HepG2 (cell line): Measurements from ENCODE around the gene KCTD6. TPM values are rescaled to one million over a fixed set of nuclear protein-coding genes. Genes with fewer than 3 reads are reported as not detected.

Source experiments
- CHCHD3 ChIP-seq: sonication (generic); formaldehyde crosslinking; IDR thresholded peaks from 2 replicates; pipeline ENCODE4 v1.8.0; 2022; ENCODE audit warnings: mild to moderate bottlenecking, missing genetic modification reagents, moderate library complexity
- FLYWCH1 ChIP-seq: sonication (generic); formaldehyde crosslinking; IDR thresholded peaks from 2 replicates; pipeline ENCODE4 v1.8.1; 2023; ENCODE audit warnings: mild to moderate bottlenecking, missing genetic modification reagents
- IKZF1 ChIP-seq: fragments of 450-650 bp; IDR thresholded peaks from 2 replicates; pipeline ENCODE4 v1.7.1; 2016
- IRX3 ChIP-seq: sonication (generic); formaldehyde crosslinking; IDR thresholded peaks from 2 replicates; pipeline ENCODE4 v1.8.1; 2023; ENCODE audit warnings: mild to moderate bottlenecking, low read depth, missing genetic modification reagents, borderline replicate concordance
- ISX ChIP-seq: sonication (generic); formaldehyde crosslinking; conservative IDR thresholded peaks from 2 replicates; pipeline ENCODE4 v1.5.0; 2020; ENCODE audit warnings: missing genetic modification reagents
- JARID2 ChIP-seq: sonication (generic); formaldehyde crosslinking; IDR thresholded peaks from 2 replicates; pipeline ENCODE4 v1.8.1; 2023; ENCODE audit warnings: missing genetic modification reagents, inconsistent platforms; ENCODE audit not compliant: insufficient replicate concordance
- MTA3 ChIP-seq: sonication (generic); formaldehyde crosslinking; IDR thresholded peaks from 2 replicates; pipeline ENCODE4 v1.4.0; 2020; ENCODE audit warnings: missing genetic modification reagents
- PRDM10 ChIP-seq: sonication (generic); formaldehyde crosslinking; IDR thresholded peaks from 2 replicates; pipeline ENCODE4 v1.4.0; 2020; ENCODE audit warnings: low read depth, missing genetic modification reagents
- REXO4 ChIP-seq: sonication (generic); formaldehyde crosslinking; IDR thresholded peaks from 2 replicates; pipeline ENCODE4 v1.8.0; 2022; ENCODE audit warnings: missing genetic modification reagents, mild to moderate bottlenecking, borderline replicate concordance
- ZBTB38 ChIP-seq: sonication (generic); formaldehyde crosslinking; IDR thresholded peaks from 2 replicates; pipeline ENCODE4 v1.5.1; 2020; ENCODE audit warnings: mild to moderate bottlenecking, missing genetic modification reagents
- ZMYM3 ChIP-seq: sonication (generic); formaldehyde crosslinking; IDR thresholded peaks from 2 replicates; pipeline ENCODE4 v1.5.1; 2020; ENCODE audit warnings: mild to moderate bottlenecking, missing genetic modification reagents
- ZNF343 ChIP-seq: sonication (generic); formaldehyde crosslinking; IDR thresholded peaks from 2 replicates; pipeline ENCODE4 v1.4.0; 2020; ENCODE audit warnings: mild to moderate bottlenecking, missing genetic modification reagents
- ZNF530 ChIP-seq: sonication (generic); formaldehyde crosslinking; IDR thresholded peaks from 2 replicates; pipeline ENCODE4 v1.5.0; 2020; ENCODE audit warnings: low read depth, mild to moderate bottlenecking, missing genetic modification reagents
- polyA plus RNA-seq, 8 experiments: library from polyadenylated mRNA; depleted of rRNA in 3 of 8; stranded (reverse) in 7 of 8; unstranded in 1 of 8; fragments of >200 nt; fragmentation: Illumina TruSeq in 4 of 8; extraction: Trizol in 4 of 8; gene quantifications; 2 replicates each; pipeline versions ENCODE4 v1.2.1 to v1.2.3, GENCODE V29; 2011 to 2016; ENCODE audit warnings: low read depth in 4 of 8, missing spikeins in 1 of 8, mixed read lengths in 1 of 8; ENCODE audit not compliant: insufficient read depth in 1 of 8
- total RNA-seq, 5 experiments: library from RNA; depleted of rRNA; stranded (reverse); fragments of >200 nt; fragmentation: Illumina TruSeq; extraction: Trizol; gene quantifications; 2 replicates each; pipeline ENCODE4 v1.2.3, GENCODE V29; 2016; ENCODE audit warnings: low read depth in 1 of 5
- TF ChIP-seq, protein P1 (sequence below): sonication (generic); formaldehyde crosslinking; IDR thresholded peaks from 2 replicates; pipeline ENCODE4 v1.4.0; 2020; ENCODE audit warnings: missing genetic modification reagents, borderline replicate concordance
- TF ChIP-seq, protein P2 (sequence below): sonication (generic); formaldehyde crosslinking; IDR thresholded peaks from 2 replicates; pipeline ENCODE4 v1.4.0; 2020; ENCODE audit warnings: missing genetic modification reagents
- TF ChIP-seq, protein P3 (sequence below): IDR thresholded peaks from 2 replicates; pipeline ENCODE4 v1.6.1; 2016; ENCODE audit warnings: missing compliant biosample characterization, missing genetic modification reagents, borderline replicate concordance

Gene KCTD6
- total and polyA plus RNA-seq, 2 of the 13 experiments (the other 11 are each of a cell fraction or from before 2014, with no cell fraction given), result 13.4 to 14.2 TPM

DNA sequence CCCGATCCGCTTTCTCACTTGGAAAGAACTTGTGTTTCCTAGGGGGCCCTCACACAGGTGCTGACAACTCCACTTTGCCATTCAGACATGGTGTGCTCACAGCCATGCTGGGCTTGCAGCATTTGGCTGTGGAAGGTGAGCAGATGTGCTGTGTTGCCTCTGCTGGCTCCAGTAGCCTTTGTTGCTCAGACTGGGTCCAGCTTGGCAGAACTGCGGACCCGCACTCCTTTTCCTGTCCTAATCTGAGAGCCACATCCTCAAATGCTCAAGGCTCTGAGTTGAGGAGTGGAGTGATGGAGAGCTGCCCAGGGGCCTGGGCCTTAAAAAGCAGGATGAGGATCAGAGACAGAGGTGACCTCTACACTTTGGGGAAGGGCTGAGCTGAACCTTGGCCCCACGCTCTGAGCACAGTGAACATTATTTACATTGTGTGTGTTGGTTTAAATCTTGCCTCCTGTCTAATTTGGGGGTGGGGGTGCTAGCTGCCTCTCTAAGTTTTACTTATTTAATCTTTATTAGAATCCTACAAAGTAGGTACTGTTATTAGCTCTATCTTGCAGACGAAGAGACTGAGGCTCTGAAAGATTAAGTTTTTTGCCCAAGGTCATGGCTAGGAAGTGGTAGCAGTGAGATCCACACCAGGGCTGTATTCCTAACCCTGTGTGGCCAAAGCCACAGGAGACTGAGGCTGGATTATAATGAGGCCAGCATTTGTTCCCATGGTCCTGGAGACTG lies 27.9 kb downstream of the KCTD6 start (continued):
- TF ChIP-seq PRDM10, result no peak
- TF ChIP-seq, protein P1, sequence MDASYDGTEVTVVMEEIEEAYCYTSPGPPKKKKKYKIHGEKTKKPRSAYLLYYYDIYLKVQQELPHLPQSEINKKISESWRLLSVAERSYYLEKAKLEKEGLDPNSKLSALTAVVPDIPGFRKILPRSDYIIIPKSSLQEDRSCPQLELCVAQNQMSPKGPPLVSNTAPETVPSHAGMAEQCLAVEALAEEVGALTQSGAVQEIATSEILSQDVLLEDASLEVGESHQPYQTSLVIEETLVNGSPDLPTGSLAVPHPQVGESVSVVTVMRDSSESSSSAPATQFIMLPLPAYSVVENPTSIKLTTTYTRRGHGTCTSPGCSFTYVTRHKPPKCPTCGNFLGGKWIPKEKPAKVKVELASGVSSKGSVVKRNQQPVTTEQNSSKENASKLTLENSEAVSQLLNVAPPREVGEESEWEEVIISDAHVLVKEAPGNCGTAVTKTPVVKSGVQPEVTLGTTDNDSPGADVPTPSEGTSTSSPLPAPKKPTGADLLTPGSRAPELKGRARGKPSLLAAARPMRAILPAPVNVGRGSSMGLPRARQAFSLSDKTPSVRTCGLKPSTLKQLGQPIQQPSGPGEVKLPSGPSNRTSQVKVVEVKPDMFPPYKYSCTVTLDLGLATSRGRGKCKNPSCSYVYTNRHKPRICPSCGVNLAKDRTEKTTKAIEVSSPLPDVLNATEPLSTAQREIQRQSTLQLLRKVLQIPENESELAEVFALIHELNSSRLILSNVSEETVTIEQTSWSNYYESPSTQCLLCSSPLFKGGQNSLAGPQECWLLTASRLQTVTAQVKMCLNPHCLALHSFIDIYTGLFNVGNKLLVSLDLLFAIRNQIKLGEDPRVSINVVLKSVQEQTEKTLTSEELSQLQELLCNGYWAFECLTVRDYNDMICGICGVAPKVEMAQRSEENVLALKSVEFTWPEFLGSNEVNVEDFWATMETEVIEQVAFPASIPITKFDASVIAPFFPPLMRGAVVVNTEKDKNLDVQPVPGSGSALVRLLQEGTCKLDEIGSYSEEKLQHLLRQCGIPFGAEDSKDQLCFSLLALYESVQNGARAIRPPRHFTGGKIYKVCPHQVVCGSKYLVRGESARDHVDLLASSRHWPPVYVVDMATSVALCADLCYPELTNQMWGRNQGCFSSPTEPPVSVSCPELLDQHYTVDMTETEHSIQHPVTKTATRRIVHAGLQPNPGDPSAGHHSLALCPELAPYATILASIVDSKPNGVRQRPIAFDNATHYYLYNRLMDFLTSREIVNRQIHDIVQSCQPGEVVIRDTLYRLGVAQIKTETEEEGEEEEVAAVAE, result no peak
- TF ChIP-seq IKZF1, result no peak
- TF ChIP-seq, protein P2, sequence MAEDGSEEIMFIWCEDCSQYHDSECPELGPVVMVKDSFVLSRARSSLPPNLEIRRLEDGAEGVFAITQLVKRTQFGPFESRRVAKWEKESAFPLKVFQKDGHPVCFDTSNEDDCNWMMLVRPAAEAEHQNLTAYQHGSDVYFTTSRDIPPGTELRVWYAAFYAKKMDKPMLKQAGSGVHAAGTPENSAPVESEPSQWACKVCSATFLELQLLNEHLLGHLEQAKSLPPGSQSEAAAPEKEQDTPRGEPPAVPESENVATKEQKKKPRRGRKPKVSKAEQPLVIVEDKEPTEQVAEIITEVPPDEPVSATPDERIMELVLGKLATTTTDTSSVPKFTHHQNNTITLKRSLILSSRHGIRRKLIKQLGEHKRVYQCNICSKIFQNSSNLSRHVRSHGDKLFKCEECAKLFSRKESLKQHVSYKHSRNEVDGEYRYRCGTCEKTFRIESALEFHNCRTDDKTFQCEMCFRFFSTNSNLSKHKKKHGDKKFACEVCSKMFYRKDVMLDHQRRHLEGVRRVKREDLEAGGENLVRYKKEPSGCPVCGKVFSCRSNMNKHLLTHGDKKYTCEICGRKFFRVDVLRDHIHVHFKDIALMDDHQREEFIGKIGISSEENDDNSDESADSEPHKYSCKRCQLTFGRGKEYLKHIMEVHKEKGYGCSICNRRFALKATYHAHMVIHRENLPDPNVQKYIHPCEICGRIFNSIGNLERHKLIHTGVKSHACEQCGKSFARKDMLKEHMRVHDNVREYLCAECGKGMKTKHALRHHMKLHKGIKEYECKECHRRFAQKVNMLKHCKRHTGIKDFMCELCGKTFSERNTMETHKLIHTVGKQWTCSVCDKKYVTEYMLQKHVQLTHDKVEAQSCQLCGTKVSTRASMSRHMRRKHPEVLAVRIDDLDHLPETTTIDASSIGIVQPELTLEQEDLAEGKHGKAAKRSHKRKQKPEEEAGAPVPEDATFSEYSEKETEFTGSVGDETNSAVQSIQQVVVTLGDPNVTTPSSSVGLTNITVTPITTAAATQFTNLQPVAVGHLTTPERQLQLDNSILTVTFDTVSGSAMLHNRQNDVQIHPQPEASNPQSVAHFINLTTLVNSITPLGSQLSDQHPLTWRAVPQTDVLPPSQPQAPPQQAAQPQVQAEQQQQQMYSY, result peak; percentile 16; the same call in 1 of the 2 replicates
- no peak for TF ChIP-seq ZNF530 (CRISPR knock-in tag)
- peak; percentile 29; the same call in 1 of the 2 replicates for TF ChIP-seq ZBTB38
- no peak for TF ChIP-seq FLYWCH1 (CRISPR knock-in tag)
- no peak for TF ChIP-seq MTA3 (CRISPR knock-in tag)
- TF ChIP-seq ISX (CRISPR knock-in tag), result no peak
- no peak for TF ChIP-seq REXO4
- TF ChIP-seq, protein P3, sequence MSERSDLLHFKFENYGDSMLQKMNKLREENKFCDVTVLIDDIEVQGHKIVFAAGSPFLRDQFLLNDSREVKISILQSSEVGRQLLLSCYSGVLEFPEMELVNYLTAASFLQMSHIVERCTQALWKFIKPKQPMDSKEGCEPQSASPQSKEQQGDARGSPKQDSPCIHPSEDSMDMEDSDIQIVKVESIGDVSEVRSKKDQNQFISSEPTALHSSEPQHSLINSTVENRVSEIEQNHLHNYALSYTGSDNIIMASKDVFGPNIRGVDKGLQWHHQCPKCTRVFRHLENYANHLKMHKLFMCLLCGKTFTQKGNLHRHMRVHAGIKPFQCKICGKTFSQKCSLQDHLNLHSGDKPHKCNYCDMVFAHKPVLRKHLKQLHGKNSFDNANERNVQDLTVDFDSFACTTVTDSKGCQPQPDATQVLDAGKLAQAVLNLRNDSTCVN (CRISPR knock-in tag), result no peak
- 0 out of 2 replicates have a peak, but pooled peaks have one; percentile 28 for TF ChIP-seq IRX3 (CRISPR knock-in tag)
- no peak; the same call in 1 of the 2 replicates for TF ChIP-seq ZMYM3 (CRISPR knock-in tag)
- TF ChIP-seq CHCHD3 (CRISPR knock-in tag), result no peak
- TF ChIP-seq JARID2, result no peak
- TF ChIP-seq ZNF343, result no peak
